HG03175 (cell line): ENCODE measurements around the gene LRRC51.
A peak's percentile ranks its signal among the peaks of the same experiment; 100 is the strongest.

Experiments
- ATAC-seq: cut with Tn5 transposase; IDR thresholded peaks from one replicate; pipeline ENCODE4 v1.9.1; 2021; ENCODE audit warnings: mild to moderate bottlenecking, moderate library complexity; ENCODE audit not compliant: unreplicated experiment

LRRC51 gene

GRCh38 chr11:72069787-72070251 is 10.8 kb upstream of the LRRC51 start:
- peak; percentile 64 for ATAC-seq

GRCh38 chr11:72070491-72070890 is 10.2 kb upstream of the LRRC51 start:
- ATAC-seq = no peak

GRCh38 chr11:72072348-72072747 is 8.3 kb upstream of the LRRC51 start:
- ATAC-seq = no peak

GRCh38 chr11:72075109-72075508 is 5.5 kb upstream of the LRRC51 start:
- ATAC-seq = no peak

GRCh38 chr11:72075756-72076155 is 4.9 kb upstream of the LRRC51 start:
- no peak for ATAC-seq

GRCh38 chr11:72078477-72078876 is 2.2 kb upstream of the LRRC51 start:
- no peak for ATAC-seq

- ATAC-seq = no peak
Measured at GRCh38 chr11:72079819-72080325, 778 bp upstream of the LRRC51 start.

GRCh38 chr11:72081184-72081644 is 564 bp downstream of the LRRC51 start:
- ATAC-seq = no peak

- no peak for ATAC-seq
Measured at GRCh38 chr11:72081821-72082453, 1.3 kb downstream of the LRRC51 start.

- no peak for ATAC-seq
Measured at GRCh38 chr11:72083414-72083813, 2.8 kb downstream of the LRRC51 start.

GRCh38 chr11:72084076-72084475 is 3.4 kb downstream of the LRRC51 start:
- no peak for ATAC-seq

GRCh38 chr11:72084965-72085364 is 4.3 kb downstream of the LRRC51 start:
- no peak for ATAC-seq

GRCh38 chr11:72085621-72086351 is 5.1 kb downstream of the LRRC51 start:
- no peak for ATAC-seq

- no peak for ATAC-seq
Measured at GRCh38 chr11:72088076-72088808, 7.6 kb downstream of the LRRC51 start.

- no peak for ATAC-seq
Measured at GRCh38 chr11:72091292-72091691, 10.6 kb downstream of the LRRC51 start.

GRCh38 chr11:72098741-72099140 is 18.1 kb downstream of the LRRC51 start:
- ATAC-seq = no peak

GRCh38 chr11:72100009-72100408 is 19.4 kb downstream of the LRRC51 start:
- ATAC-seq = no peak

- no peak for ATAC-seq
Measured at GRCh38 chr11:72100462-72100861, 19.8 kb downstream of the LRRC51 start.

- no peak for ATAC-seq
Measured at GRCh38 chr11:72102162-72102561, 21.5 kb downstream of the LRRC51 start.

GRCh38 chr11:72102631-72102945 is 21.9 kb downstream of the LRRC51 start:
- no peak for ATAC-seq

GRCh38 chr11:72102946-72103753 is 22.5 kb downstream of the LRRC51 start, which contains the start of gene LAMTOR1:
Gene LAMTOR1 (minus strand): TSS chr11:72103297. CDS start chr11:72103224, 73 bp downstream.
- ATAC-seq = peak; percentile 92
